OCI-LY7 (cell line): ENCODE data around the gene SAMD13. TPM values are rescaled to one million over a fixed set of nuclear protein-coding genes. Genes with fewer than 3 reads are reported as not detected.

Experiments
- BruUV-seq: library from RNA; stranded (reverse); fragments of 400-500 nt; replicated peaks from 2 replicates; lab custom pipeline; 2021; lab: Mats Ljungman, UMichigan
- CTCF ChIA-PET: fragments of 300-600 bp; sonication (Branson Sonifier 250); formaldehyde crosslinking; loops from one replicate; lab custom pipeline; 2022; ENCODE audit warnings: antibody characterized with exemption; ENCODE audit not compliant: unreplicated experiment; lab: Charles Lee
- POLR2A ChIA-PET: fragments of 300-600 bp; sonication (Branson Sonifier 250); formaldehyde crosslinking; loops from one replicate; lab custom pipeline; 2022; ENCODE audit warnings: antibody characterized with exemption; lab: Charles Lee
- DNase-seq: peaks from one replicate; pipeline ENCODE4 v3.0.0-alpha.2; 2015; ENCODE audit warnings: low spot score
- H2AFZ ChIP-seq: fragments of 200-600 bp; sonication (generic), shearing (Covaris generic); 2 replicates; pipeline ENCODE4 v1.6.1; 2014; ENCODE audit warnings: mild to moderate bottlenecking, antibody characterized with exemption, low read length, moderate library complexity
- H3K27ac ChIP-seq: fragments of 200-600 bp; sonication (generic); 2 replicates; pipeline ENCODE4 v1.5.1; 2014; ENCODE audit warnings: mixed run types, low read depth, mild to moderate bottlenecking, moderate library complexity, low read length, inconsistent platforms; ENCODE audit not compliant: poor library complexity, severe bottlenecking
- H3K36me3 ChIP-seq: fragments of 200-600 bp; sonication (generic); 2 replicates; pipeline ENCODE4 v1.6.1; 2014; ENCODE audit warnings: mild to moderate bottlenecking, antibody characterized with exemption, low read length, moderate library complexity, mixed read lengths; ENCODE audit not compliant: insufficient read depth
- H3K4me1 ChIP-seq: fragments of 200-600 bp; sonication (generic); 2 replicates; pipeline ENCODE4 v1.5.1; 2014; ENCODE audit warnings: mild to moderate bottlenecking, low read length; ENCODE audit not compliant: insufficient read depth, poor library complexity, severe bottlenecking
- H3K4me2 ChIP-seq: fragments of 200-600 bp; sonication (generic); 2 replicates; pipeline ENCODE4 v1.6.1; 2014; ENCODE audit warnings: mild to moderate bottlenecking, low read length
- H3K4me3 ChIP-seq: fragments of 200-600 bp; sonication (generic); 2 replicates; pipeline ENCODE4 v1.5.1; 2014; ENCODE audit warnings: mild to moderate bottlenecking, low read depth, low read length; ENCODE audit not compliant: poor library complexity, severe bottlenecking
- H3K79me2 ChIP-seq: fragments of 200-600 bp; sonication (generic); 2 replicates; pipeline ENCODE4 v1.6.1; 2016; ENCODE audit warnings: low read depth, mild to moderate bottlenecking, low read length, moderate library complexity, mixed read lengths; ENCODE audit not compliant: insufficient read depth
- H3K9me2 ChIP-seq: fragments of 200-600 bp; sonication (generic); 2 replicates; pipeline ENCODE4 v1.6.1; 2016; ENCODE audit warnings: mild to moderate bottlenecking, low read length, mixed read lengths; ENCODE audit not compliant: insufficient read depth
- H3K9me3 ChIP-seq: fragments of 200-600 bp; sonication (generic); 2 replicates; pipeline ENCODE4 v1.6.1; 2014; ENCODE audit warnings: mild to moderate bottlenecking, mixed run types, low read length, mixed read lengths
- H4K20me1 ChIP-seq: fragments of 200-600 bp; sonication (generic); 2 replicates; pipeline ENCODE4 v1.6.1; 2014; ENCODE audit warnings: mild to moderate bottlenecking, antibody characterized with exemption, low read length, moderate library complexity, mixed read lengths; ENCODE audit not compliant: insufficient read depth
- CTCF ChIP-seq: fragments of 200-600 bp; sonication (generic); conservative IDR thresholded peaks from 2 replicates; pipeline ENCODE4 v1.5.1; 2014; ENCODE audit warnings: mild to moderate bottlenecking, antibody characterized with exemption, low read length, moderate library complexity, mixed read lengths
- EZH2phosphoT487 ChIP-seq: fragments of 200-600 bp; sonication (generic); IDR thresholded peaks from 2 replicates; pipeline ENCODE4 v1.6.1; 2018; ENCODE audit warnings: low read depth, borderline replicate concordance, mild to moderate bottlenecking, mixed run types, antibody characterized with exemption, low read length, moderate library complexity, mixed read lengths
- intact Hi-C: fragments of 100-400 bp; cut with micrococcal nuclease; formaldehyde crosslinking; loops from one replicate; pipeline ENCODE4 v1.10.0; 2022; ENCODE audit not compliant: unreplicated experiment
- total RNA-seq, 2 experiments: library from RNA; depleted of rRNA in 1 of 2; stranded (reverse); fragments of >200 nt in 1 of 2; shearing (Covaris generic) in 1 of 2; gene quantifications; 2 replicates each; pipeline ENCODE4 v1.2.3, GENCODE V29; 2014 to 2022

The SAMD13 gene
- total RNA-seq, 2 experiments from 2014 or later: 5.4 to 5.7 TPM

- Histone ChIP-seq H3K9me2 (no peaks in the 10 kb centered on the region), H4K20me1 (no peaks in the 10 kb centered on the region), H3K9me3 (no peaks in the 10 kb centered on the region; the same call in 1 of the 2 replicates), H3K36me3 (no peaks in the 10 kb centered on the region; the same call in 1 of the 2 replicates), H3K4me2 (peak overlapping the region; percentile 92), H3K4me1 (peaks cover 30% of the 10 kb centered on the region), H3K4me3 (peak overlapping the region; percentile 57), H3K27ac (peak overlapping the region; percentile 90), H2AFZ (peak overlapping the region; percentile 88), H3K79me2 (no peaks in the 10 kb centered on the region)
- intact Hi-C loops: loop anchor here (5.0 kb wide), 1 partner anchor 235 kb away; the partner anchor contains the start of genes GNG5 and SPATA1
- POLR2A ChIA-PET: interaction anchor here (0.6 to 2.0 kb wide), 6 partner anchors 16 to 128 kb away, joined by 3 to 16 read pairs (median 3); partner anchors contain the start of genes PRKACB and SAMD13
- CTCF ChIA-PET: no interaction called here
- no peak for TF ChIP-seq CTCF
- no peak for TF ChIP-seq EZH2phosphoT487
- peak; percentile 47 for DNase-seq
- BruUV-seq: no TSS peak
Observed at GRCh38 chr1:84272401-84272800, 29.1 kb upstream of the SAMD13 start.

- Histone ChIP-seq H3K36me3 (no peaks in the 10 kb centered on the region; the same call in 1 of the 2 replicates), H3K9me3 (no peaks in the 10 kb centered on the region; the same call in 1 of the 2 replicates), H4K20me1 (no peaks in the 10 kb centered on the region), H3K27ac (no peak overlapping the region), H2AFZ (no peak overlapping the region), H3K79me2 (no peaks in the 10 kb centered on the region), H3K9me2 (no peaks in the 10 kb centered on the region), H3K4me1 (peaks cover 10% of the 10 kb centered on the region), H3K4me3 (no peak overlapping the region), H3K4me2 (no peak overlapping the region)
- intact Hi-C loops: no loop called here
- ChIA-PET POLR2A (interaction anchor here (0.6 kb wide), 3 partner anchors 25 to 230 kb away, joined by 3 to 4 read pairs (median 3); no protein-coding TSS in a partner anchor), CTCF (no interaction called here)
- no peak for DNase-seq
- no peak for TF ChIP-seq EZH2phosphoT487
- no peak for TF ChIP-seq CTCF
- BruUV-seq: no TSS peak
Observed at GRCh38 chr1:84277343-84278059, 24.0 kb upstream of the SAMD13 start.

GRCh38 chr1:84278905-84279304 is 22.6 kb upstream of the SAMD13 start:
- POLR2A ChIA-PET: no interaction called here
- no peaks in the 10 kb centered on the region for H3K36me3 ChIP-seq
- H2AFZ ChIP-seq: no peak overlapping the region

More at GRCh38 chr1:84278905-84279304, 22.6 kb upstream of the SAMD13 start:
- no peak overlapping the region for H3K4me2 ChIP-seq
- no TSS peak for BruUV-seq
- CTCF ChIA-PET: no interaction called here
- no peak overlapping the region for H3K4me3 ChIP-seq
- no peaks in the 10 kb centered on the region for H3K79me2 ChIP-seq
- H4K20me1 ChIP-seq: no peaks in the 10 kb centered on the region
- no peaks in the 10 kb centered on the region for H3K9me3 ChIP-seq
- TF ChIP-seq EZH2phosphoT487 (no peak), CTCF (no peak)
- H3K27ac ChIP-seq: no peak overlapping the region
- no peaks in the 10 kb centered on the region for H3K4me1 ChIP-seq
- no peaks in the 10 kb centered on the region for H3K9me2 ChIP-seq
- intact Hi-C loops: no loop called here
- no peak for DNase-seq
